Tibial nerve (tissue), 3 donors: ENCODE measurements around the gene AMDHD2.

Experiments used
- CTCF ChIP-seq, 5 experiments: fragments of 200-600 bp in 3 of 5; fragments of 450-650 bp in 2 of 5; sonication (generic) in 3 of 5; IDR thresholded peaks; one replicate each; pipeline ENCODE4 v1.5.1; 2016 to 2019; ENCODE audit warnings: antibody characterized with exemption in 5 of 5, mild to moderate bottlenecking in 3 of 5, moderate library complexity in 2 of 5
- POLR2A ChIP-seq, 2 donors: fragments of 450-650 bp; IDR thresholded peaks; one replicate each; pipeline ENCODE4 v1.6.1; 2017; ENCODE audit warnings: antibody characterized with exemption in 2 of 2, mild to moderate bottlenecking in 2 of 2, moderate library complexity in 2 of 2

- TF ChIP-seq CTCF (IDR thresholded peaks at IDR 0.05) (no peak), POLR2A (IDR thresholded peaks at IDR 0.05) (no peak)
These were observed 15.4 kb downstream of the AMDHD2 start for GRCh38 chr16:2535625-2536013.
